GM23338 (cell line): ENCODE results near the gene MTHFD2. TPM values are rescaled to one million over a fixed set of nuclear protein-coding genes. Genes with fewer than 3 reads are reported as not detected.

Source experiments
- ATAC-seq: fragments of 200-7000 bp; cut with Tn5 transposase; 3 replicates; pipeline ENCODE4 v1.9.1; 2020
- DNase-seq: peaks from one replicate; pipeline ENCODE4 v3.0.0-alpha.2; 2015; ENCODE audit warnings: low spot score
- H2AFZ ChIP-seq: fragments of 200-600 bp; sonication (generic); 2 replicates; pipeline ENCODE4 v1.8.0; 2016; ENCODE audit warnings: antibody characterized with exemption, mild to moderate bottlenecking, moderate library complexity
- H3F3A ChIP-seq: fragments of 200-600 bp; sonication (generic); replicated peaks from 2 replicates; pipeline ENCODE4 v1.8.0; 2017; ENCODE audit warnings: antibody characterized with exemption, mixed run types, low read depth
- H3K27ac ChIP-seq: fragments of 200-600 bp; sonication (generic); 2 replicates; pipeline ENCODE4 v1.6.1; 2016; ENCODE audit warnings: low read depth
- H3K27me3 ChIP-seq: fragments of 200-600 bp; sonication (generic); 2 replicates; pipeline ENCODE4 v1.8.0; 2016; ENCODE audit warnings: mild to moderate bottlenecking, mixed run types, moderate library complexity; ENCODE audit not compliant: insufficient read depth
- H3K36me3 ChIP-seq: fragments of 200-600 bp; sonication (generic); 2 replicates; pipeline ENCODE4 v1.8.0; 2016; ENCODE audit warnings: mild to moderate bottlenecking; ENCODE audit not compliant: insufficient read depth
- H3K4me1 ChIP-seq: fragments of 200-600 bp; sonication (generic); 2 replicates; pipeline ENCODE4 v1.8.0; 2016; ENCODE audit warnings: mild to moderate bottlenecking, moderate library complexity; ENCODE audit not compliant: insufficient read depth
- H3K4me2 ChIP-seq: fragments of 200-600 bp; sonication (generic); 2 replicates; pipeline ENCODE4 v1.7.1; 2017; ENCODE audit warnings: mixed run types
- H3K4me3 ChIP-seq: fragments of 200-600 bp; sonication (generic); 2 replicates; pipeline ENCODE4 v1.6.1; 2016; ENCODE audit warnings: mixed run types
- H3K79me2 ChIP-seq: fragments of 200-600 bp; sonication (generic); replicated peaks from 2 replicates; pipeline ENCODE4 v1.8.0; 2017; ENCODE audit warnings: mild to moderate bottlenecking; ENCODE audit not compliant: insufficient read depth
- H3K9me2 ChIP-seq: fragments of 200-600 bp; sonication (generic); 2 replicates; pipeline ENCODE4 v1.8.0; 2017; ENCODE audit not compliant: insufficient read depth
- H4K20me1 ChIP-seq: fragments of 200-600 bp; sonication (generic); replicated peaks from 2 replicates; pipeline ENCODE4 v1.8.0; 2017; ENCODE audit warnings: mild to moderate bottlenecking; ENCODE audit not compliant: insufficient read depth
- H3K27ac Mint-ChIP-seq: 2 replicates; pipeline ENCODE4 v1.8.0; 2020; ENCODE audit warnings: inconsistent platforms, mild to moderate bottlenecking, moderate library complexity, mixed read lengths
- H3K27me3 Mint-ChIP-seq: 3 replicates; pipeline ENCODE4 v1.8.0; 2022; ENCODE audit warnings: low read depth, mild to moderate bottlenecking, moderate library complexity, mixed read lengths, inconsistent platforms; ENCODE audit not compliant: insufficient read depth, poor library complexity
- H3K36me3 Mint-ChIP-seq: 3 replicates; pipeline ENCODE4 v1.8.0; 2021; ENCODE audit warnings: low read depth, mild to moderate bottlenecking, inconsistent platforms, moderate library complexity, mixed read lengths
- H3K4me1 Mint-ChIP-seq: 3 replicates; pipeline ENCODE4 v1.8.0; 2020; ENCODE audit warnings: mild to moderate bottlenecking, inconsistent platforms, mixed read lengths
- H3K4me3 Mint-ChIP-seq: 3 replicates; pipeline ENCODE4 v1.8.0; 2021; ENCODE audit warnings: moderate library complexity, mild to moderate bottlenecking, inconsistent platforms, mixed read lengths
- H3K9me3 Mint-ChIP-seq: 3 replicates; pipeline ENCODE4 v1.8.0; 2020; ENCODE audit warnings: moderate library complexity, mild to moderate bottlenecking, inconsistent platforms, mixed read lengths
- CREB1 ChIP-seq: fragments of 250-450 bp; sonication (Bioruptor Pico); IDR thresholded peaks from 2 replicates; pipeline ENCODE4 v1.5.0; 2020; ENCODE audit warnings: low read depth, mild to moderate bottlenecking, moderate library complexity
- ETS1 ChIP-seq: IDR thresholded peaks from 2 replicates; pipeline ENCODE4 v1.6.1; 2016; ENCODE audit warnings: antibody characterized with exemption
- EZH2 ChIP-seq: fragments of 200-600 bp; sonication (generic); IDR thresholded peaks from one replicate; pipeline ENCODE4 v1.8.0; 2017; ENCODE audit warnings: antibody characterized with exemption, mild to moderate bottlenecking, low read depth; ENCODE audit not compliant: unreplicated experiment
- EZH2phosphoT487 ChIP-seq: fragments of 200-600 bp; sonication (generic); IDR thresholded peaks from one replicate; pipeline ENCODE4 v1.8.1; 2018; ENCODE audit warnings: antibody characterized with exemption; ENCODE audit not compliant: unreplicated experiment
- JUNB ChIP-seq: IDR thresholded peaks from one replicate; pipeline ENCODE4 v1.6.1; 2016; ENCODE audit warnings: antibody characterized with exemption; ENCODE audit not compliant: unreplicated experiment
- NANOG ChIP-seq: IDR thresholded peaks from 2 replicates; pipeline ENCODE4 v1.6.1; 2016; ENCODE audit warnings: antibody characterized with exemption, borderline replicate concordance
- POLR2AphosphoS5 ChIP-seq: IDR thresholded peaks from 2 replicates; pipeline ENCODE4 v1.6.1; 2016; ENCODE audit warnings: antibody characterized with exemption, low read depth
- REST ChIP-seq: IDR thresholded peaks from one replicate; pipeline ENCODE4 v1.6.1; 2018; ENCODE audit warnings: antibody characterized with exemption; ENCODE audit not compliant: unreplicated experiment
- STAT1 ChIP-seq: IDR thresholded peaks from one replicate; pipeline ENCODE4 v1.6.1; 2016; ENCODE audit warnings: antibody characterized with exemption; ENCODE audit not compliant: unreplicated experiment
- ZNF114 ChIP-seq: fragments of 250-450 bp; sonication (Bioruptor Pico); IDR thresholded peaks from 2 replicates; pipeline ENCODE4 v1.5.0; 2020; ENCODE audit warnings: mild to moderate bottlenecking, moderate library complexity
- ZNF331 ChIP-seq: fragments of 250-450 bp; sonication (Bioruptor Pico); IDR thresholded peaks from 2 replicates; pipeline ENCODE4 v1.5.0; 2020; ENCODE audit warnings: low read depth, mild to moderate bottlenecking, moderate library complexity
- ZNF462 ChIP-seq: fragments of 250-450 bp; sonication (Bioruptor Pico); IDR thresholded peaks from 2 replicates; pipeline ENCODE4 v1.5.0; 2020; ENCODE audit warnings: mild to moderate bottlenecking, moderate library complexity
- polyA plus RNA-seq: library from polyadenylated mRNA; unstranded; fragments of >200 nt; fragmentation: Nextera tagmentation; extraction: Ambion mirVana; gene quantifications from 2 replicates; pipeline ENCODE4 v1.2.1, GENCODE V29; 2016
- total RNA-seq: library from RNA; depleted of rRNA; stranded (reverse); fragments of >200 nt; shearing (Covaris generic); gene quantifications from 2 replicates; pipeline ENCODE4 v1.2.3, GENCODE V29; 2014

MTHFD2 gene
- total and polyA plus RNA-seq, 2 experiments from 2014 or later = 279 to 281 TPM

- no peaks in the 10 kb centered on the region for H4K20me1 ChIP-seq
- peaks cover 9% of the 10 kb centered on the region for H3K27me3 Mint-ChIP-seq
- no peak overlapping the region for H3K4me3 ChIP-seq
- no peaks in the 10 kb centered on the region for H3K9me2 ChIP-seq
- TF ChIP-seq ETS1 (no peak), CREB1 (no peak), ZNF331 (CRISPR knock-in tag) (no peak), ZNF114 (CRISPR knock-in tag) (no peak)
- H3K27me3 ChIP-seq = no peaks in the 10 kb centered on the region
- no peak overlapping the region for H3K27ac Mint-ChIP-seq
- no peak overlapping the region for H3K4me3 Mint-ChIP-seq
- no peaks in the 10 kb centered on the region; the same call in 2 of the 3 replicates for H3K36me3 Mint-ChIP-seq
- ATAC-seq (no peak), DNase-seq (no peak)
- H3K27ac ChIP-seq = no peak overlapping the region
- no peaks in the 10 kb centered on the region for H3K9me3 Mint-ChIP-seq
- H2AFZ ChIP-seq = no peak overlapping the region
- H3K36me3 ChIP-seq = no peaks in the 10 kb centered on the region
- H3K4me1 ChIP-seq = no peaks in the 10 kb centered on the region; the same call in 1 of the 2 replicates
- H3K79me2 ChIP-seq = no peaks in the 10 kb centered on the region
- no peak overlapping the region for H3K4me2 ChIP-seq
- H3F3A ChIP-seq = no peaks in the 10 kb centered on the region
- peaks cover 22% of the 10 kb centered on the region for H3K4me1 Mint-ChIP-seq
Observed at GRCh38 chr2:74259191-74259590, 60.8 kb downstream of the MTHFD2 start.

- no peak overlapping the region for H2AFZ ChIP-seq
- TF ChIP-seq REST (no peak), ZNF462 (CRISPR knock-in tag) (no peak), NANOG (no peak), CREB1 (no peak), POLR2AphosphoS5 (no peak), ZNF114 (CRISPR knock-in tag) (no peak), JUNB (no peak), EZH2 (no peak), EZH2phosphoT487 (no peak), STAT1 (no peak)
Observed at GRCh38 chr2:74259733-74260132, 61.3 kb downstream of the MTHFD2 start.

More at GRCh38 chr2:74259733-74260132, 61.3 kb downstream of the MTHFD2 start:
- Mint-ChIP-seq H3K4me3 (no peak overlapping the region), H3K4me1 (peaks cover 22% of the 10 kb centered on the region), H3K27ac (no peak overlapping the region), H3K9me3 (no peaks in the 10 kb centered on the region), H3K36me3 (no peaks in the 10 kb centered on the region; the same call in 2 of the 3 replicates), H3K27me3 (peaks cover 6% of the 10 kb centered on the region)
- ATAC-seq (no peak), DNase-seq (no peak)
- Histone ChIP-seq H3K4me1 (no peaks in the 10 kb centered on the region; the same call in 1 of the 2 replicates), H3K27ac (no peak overlapping the region), H3K9me2 (no peaks in the 10 kb centered on the region), H3K27me3 (no peaks in the 10 kb centered on the region), H3K4me3 (no peak overlapping the region), H3F3A (no peaks in the 10 kb centered on the region), H3K79me2 (no peaks in the 10 kb centered on the region), H4K20me1 (no peaks in the 10 kb centered on the region), H3K36me3 (no peaks in the 10 kb centered on the region), H3K4me2 (no peak overlapping the region)
